Hypothalamus (tissue), 51 donors: Measurements from ENCODE around the gene IRF7.

Experiments used
- DNase-seq, 51 donors: peaks; one replicate each; lab custom pipeline; 2025; lab: John Stamatoyannopoulos, UW

Gene IRF7

GRCh38 chr11:568306-569157 lies 47.2 kb downstream of the IRF7 start:
- peak; percentile 8 to 93 (median 81) for DNase-seq

GRCh38 chr11:567629-568292 lies 48.0 kb downstream of the IRF7 start:
- DNase-seq: no peak

- DNase-seq: no peak
Measured at GRCh38 chr11:567011-567628, 48.6 kb downstream of the IRF7 start.

GRCh38 chr11:565921-566509 lies 49.7 kb downstream of the IRF7 start:
- no peak for DNase-seq

- no peak for DNase-seq
Measured at GRCh38 chr11:563812-564578, 51.8 kb downstream of the IRF7 start.

GRCh38 chr11:563066-563811 lies 52.5 kb downstream of the IRF7 start:
- DNase-seq: no peak
